Ramos (cell line): Measurements from ENCODE around the gene ABI3.

ENCODE experiments used
- in situ Hi-C: fragments of 300-500 bp; cut with MboI; formaldehyde crosslinking; loops from one replicate; pipeline ENCODE4 v1.14.3; 2022; ENCODE audit warnings: low sequenced_read_pairs; ENCODE audit not compliant: unreplicated experiment

ABI3 gene

GRCh38 chr17:49195751-49196150 is 14.8 kb upstream of the ABI3 start:
- in situ Hi-C loops: loop anchor here (25.0 kb wide), 1 partner anchor 192 kb away; no protein-coding TSS in a partner anchor

GRCh38 chr17:49196520-49196919 is 14.0 kb upstream of the ABI3 start:
- in situ Hi-C loops: loop anchor here (25.0 kb wide), 1 partner anchor 191 kb away; no protein-coding TSS in a partner anchor

DNA sequence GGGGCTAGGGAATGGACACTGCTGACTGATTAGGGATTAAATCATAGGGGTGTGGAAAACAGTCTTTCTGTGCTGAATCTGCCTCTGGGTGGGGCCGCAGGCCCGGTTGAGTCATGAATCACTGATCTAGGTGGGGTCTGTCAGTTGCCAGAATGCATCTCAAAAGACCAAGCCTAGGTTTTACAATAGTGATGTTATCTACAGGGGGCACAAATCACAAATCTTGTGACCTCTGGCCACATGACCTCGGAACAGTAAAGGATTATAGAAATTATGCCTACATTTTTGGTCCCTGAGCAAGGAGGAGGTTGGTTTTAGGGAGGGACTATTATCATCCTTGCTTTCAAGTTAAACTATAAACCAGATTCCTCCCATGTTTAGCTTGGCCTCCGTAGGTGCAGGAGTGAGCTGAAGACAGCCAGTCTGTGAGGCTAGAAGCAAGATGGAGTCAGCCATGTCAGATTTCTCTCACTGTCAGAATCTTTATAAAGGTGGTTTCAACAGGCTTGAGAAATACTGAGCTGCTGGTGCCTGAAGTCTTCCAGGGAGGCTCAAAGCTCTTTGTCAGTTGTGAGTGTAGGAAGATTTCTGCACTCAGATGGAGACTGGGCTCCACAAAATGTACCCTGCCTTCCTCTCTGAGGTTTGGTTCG is 13.0 kb upstream of the ABI3 start:
- in situ Hi-C loops: loop anchor here (25.0 kb wide), 1 partner anchor 190 kb away; no protein-coding TSS in a partner anchor

GRCh38 chr17:49198211-49198610 is 12.3 kb upstream of the ABI3 start:
- in situ Hi-C loops: loop anchor here (25.0 kb wide), 1 partner anchor 189 kb away; no protein-coding TSS in a partner anchor

DNA sequence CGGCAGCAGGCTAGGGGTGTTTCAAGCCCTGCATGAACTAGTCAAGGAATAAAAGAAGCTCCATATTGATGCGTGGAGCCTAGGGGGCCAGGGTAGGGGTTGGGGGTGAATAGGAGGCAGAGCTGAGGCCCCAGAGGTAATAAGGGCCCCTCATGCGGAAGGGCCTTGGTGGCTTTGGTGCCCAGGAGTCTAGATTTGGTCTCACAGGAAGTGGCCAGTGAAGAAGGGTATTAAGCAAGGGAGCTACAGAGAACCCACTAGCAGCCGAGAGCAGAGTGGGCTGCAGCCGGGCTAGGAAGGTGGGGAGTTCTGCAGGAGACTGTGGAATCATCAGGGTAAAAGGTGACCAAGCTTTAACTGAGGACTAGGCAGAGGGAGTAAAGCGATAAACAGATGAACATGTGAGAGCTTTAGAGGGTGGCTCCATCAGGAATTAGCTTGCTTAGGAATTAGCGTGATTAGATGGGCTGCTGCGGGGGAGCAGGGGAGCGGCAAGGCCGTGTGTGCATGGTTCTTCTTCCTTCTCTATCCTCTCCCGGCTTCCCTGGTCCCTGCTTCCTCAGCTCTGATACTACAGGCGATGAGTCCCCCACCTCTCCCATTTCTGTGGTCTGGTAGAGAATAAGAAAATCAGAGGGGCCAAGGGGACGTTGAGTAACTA is 10.0 kb upstream of the ABI3 start:
- in situ Hi-C loops: no loop called here

- in situ Hi-C loops: no loop called here
Measured at GRCh38 chr17:49201481-49201927, 9.0 kb upstream of the ABI3 start.

- in situ Hi-C loops: no loop called here
Measured at GRCh38 chr17:49203796-49204195, 6.7 kb upstream of the ABI3 start.

DNA sequence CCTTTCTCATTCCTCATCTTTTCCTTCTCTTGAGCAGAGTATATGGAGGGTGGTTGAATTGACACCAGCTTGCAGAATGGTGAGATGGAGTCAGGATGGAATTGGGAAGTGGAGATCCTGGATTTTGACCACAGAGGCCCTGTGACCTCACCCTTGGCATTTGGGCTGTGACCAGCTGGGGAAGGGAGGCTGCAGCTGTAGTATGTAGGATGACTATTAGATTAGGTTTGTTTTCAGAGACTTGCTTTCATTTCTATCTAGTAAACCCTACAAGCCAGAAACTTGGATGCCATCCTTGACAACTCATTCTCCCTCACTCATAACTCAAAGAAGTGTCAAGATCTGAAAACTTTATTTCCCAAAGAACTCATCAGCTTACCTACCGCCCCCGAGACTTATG is 6.0 kb upstream of the ABI3 start:
- in situ Hi-C loops: no loop called here

DNA sequence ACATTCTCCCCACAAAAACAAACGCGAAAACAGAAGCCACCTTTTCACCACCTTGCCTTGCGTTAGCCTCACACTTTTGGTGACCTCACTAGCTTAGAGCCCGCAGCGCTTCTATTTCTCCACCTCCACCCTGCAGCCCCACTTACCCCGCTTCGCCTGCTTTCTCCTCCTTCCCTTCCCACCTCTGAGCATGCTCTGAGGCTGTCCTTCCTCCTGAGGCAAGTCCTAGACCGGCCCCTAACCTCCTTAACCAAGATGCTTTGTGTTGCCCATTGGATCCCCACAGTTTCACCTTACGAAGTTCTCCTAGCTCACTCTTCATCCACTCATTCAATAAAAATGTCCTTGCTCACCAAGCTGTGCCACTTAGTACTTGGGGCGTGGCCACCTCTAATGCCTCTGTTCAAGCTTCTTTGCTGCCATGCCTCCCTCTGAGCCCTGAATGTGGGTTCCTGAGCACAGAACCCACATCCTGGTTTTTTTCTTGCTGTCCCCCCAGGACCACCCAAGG is 1.4 kb upstream of the ABI3 start:
- in situ Hi-C loops: no loop called here

- in situ Hi-C loops: no loop called here
Measured at GRCh38 chr17:49213399-49213798, 2.9 kb downstream of the ABI3 start.

- in situ Hi-C loops: no loop called here
Measured at GRCh38 chr17:49213847-49214246, 3.3 kb downstream of the ABI3 start.

- in situ Hi-C loops: no loop called here
Measured at GRCh38 chr17:49214676-49215360, 4.3 kb downstream of the ABI3 start.

GRCh38 chr17:49216482-49216881 is 6.0 kb downstream of the ABI3 start:
- in situ Hi-C loops: no loop called here

- in situ Hi-C loops: no loop called here
Measured at GRCh38 chr17:49216953-49217650, 6.6 kb downstream of the ABI3 start.

DNA sequence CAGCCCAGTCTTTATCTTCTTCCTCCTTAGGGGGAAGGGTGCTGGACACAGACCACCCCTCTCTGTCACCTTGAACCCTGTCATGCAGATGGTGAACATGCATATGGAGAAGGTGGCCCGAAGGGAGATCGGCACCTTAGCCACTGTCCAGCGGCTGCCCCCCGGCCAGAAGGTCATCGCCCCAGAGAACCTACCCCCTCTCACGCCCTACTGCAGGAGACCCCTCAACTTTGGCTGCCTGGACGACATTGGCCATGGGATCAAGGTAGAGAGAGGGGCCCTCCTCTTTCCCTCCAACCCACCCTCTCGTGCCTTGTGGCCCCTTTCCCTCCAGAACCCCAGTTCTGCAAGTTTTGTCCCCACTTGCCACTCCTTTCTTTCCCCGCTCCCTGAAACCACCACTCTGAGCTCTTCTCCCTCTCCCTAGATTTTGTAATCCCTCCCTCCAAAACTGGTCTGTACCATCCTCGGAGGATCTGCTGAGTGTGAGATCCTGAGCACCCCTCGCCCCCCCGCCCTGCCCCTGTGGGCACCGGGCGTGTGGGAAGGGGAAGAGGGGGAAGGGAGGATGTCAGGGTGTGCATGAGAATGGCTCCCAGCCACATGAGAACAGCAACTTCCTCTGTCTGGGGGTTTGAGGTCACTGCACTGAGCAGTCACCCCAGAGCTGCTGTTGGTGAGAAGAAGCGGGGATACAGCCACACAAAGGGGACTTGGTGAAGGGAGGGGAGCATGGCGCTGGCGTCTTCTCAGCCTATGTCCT is 7.3 kb downstream of the ABI3 start:
- in situ Hi-C loops: no loop called here

- in situ Hi-C loops: no loop called here
Measured at GRCh38 chr17:49218941-49219913, 8.7 kb downstream of the ABI3 start.

GRCh38 chr17:49219987-49220386 is 9.5 kb downstream of the ABI3 start:
- in situ Hi-C loops: no loop called here

GRCh38 chr17:49223168-49223516 is 12.6 kb downstream of the ABI3 start:
- in situ Hi-C loops: no loop called here
